NCI-H526 treated with DMSO at 0.1 percent for 48 hours (cell line): ENCODE results near the gene COL5A1.
"Not testable (repeated sequence)": the region's sequence is repeated elsewhere in the genome, so short reads cannot be mapped to it uniquely, and the experiment has no call there.

ENCODE experiments used
- DNase-seq: peaks from one replicate; lab custom pipeline; 2025; lab: John Stamatoyannopoulos, UW

The COL5A1 gene

GRCh38 chr9:134678666-134679443 lies 37.3 kb downstream of the COL5A1 start:
- DNase-seq, result no peak

GRCh38 chr9:134679616-134680392 lies 38.2 kb downstream of the COL5A1 start:
- DNase-seq, result no peak

GRCh38 chr9:134680393-134681060 lies 38.9 kb downstream of the COL5A1 start:
- no peak for DNase-seq

GRCh38 chr9:134681061-134681661 lies 39.6 kb downstream of the COL5A1 start:
- no peak for DNase-seq

GRCh38 chr9:134682026-134682425 lies 40.4 kb downstream of the COL5A1 start:
- DNase-seq, result no peak

- no peak for DNase-seq
These were observed 41.2 kb downstream of the COL5A1 start for GRCh38 chr9:134682651-134683364.

GRCh38 chr9:134683714-134684374 lies 42.2 kb downstream of the COL5A1 start:
- no peak for DNase-seq

GRCh38 chr9:134684375-134684723 lies 42.7 kb downstream of the COL5A1 start:
- no peak for DNase-seq

GRCh38 chr9:134684941-134685340 lies 43.3 kb downstream of the COL5A1 start:
- not testable (repeated sequence) for DNase-seq

- no peak for DNase-seq
These were observed 44.2 kb downstream of the COL5A1 start for GRCh38 chr9:134685784-134686183.

- DNase-seq, result no peak
These were observed 45.3 kb downstream of the COL5A1 start for GRCh38 chr9:134686896-134687295.

- DNase-seq, result no peak
These were observed 46.0 kb downstream of the COL5A1 start for GRCh38 chr9:134687556-134687955.

- DNase-seq, result no peak
These were observed 46.6 kb downstream of the COL5A1 start for GRCh38 chr9:134688231-134688630.

- DNase-seq, result no peak
These were observed 47.2 kb downstream of the COL5A1 start for GRCh38 chr9:134688661-134689320.

GRCh38 chr9:134689321-134690181 lies 47.9 kb downstream of the COL5A1 start:
- DNase-seq, result no peak

GRCh38 chr9:134690301-134690751 lies 48.7 kb downstream of the COL5A1 start:
- no peak for DNase-seq

- no peak for DNase-seq
These were observed 49.5 kb downstream of the COL5A1 start for GRCh38 chr9:134690946-134691694.

GRCh38 chr9:134691695-134692572 lies 50.3 kb downstream of the COL5A1 start:
- no peak for DNase-seq
